HG03571 (cell line): ENCODE data around the gene CCDC71.

ENCODE experiments used
- ATAC-seq: cut with Tn5 transposase; IDR thresholded peaks from one replicate; pipeline ENCODE4 v1.9.1; 2021; ENCODE audit not compliant: unreplicated experiment

Gene CCDC71

DNA sequence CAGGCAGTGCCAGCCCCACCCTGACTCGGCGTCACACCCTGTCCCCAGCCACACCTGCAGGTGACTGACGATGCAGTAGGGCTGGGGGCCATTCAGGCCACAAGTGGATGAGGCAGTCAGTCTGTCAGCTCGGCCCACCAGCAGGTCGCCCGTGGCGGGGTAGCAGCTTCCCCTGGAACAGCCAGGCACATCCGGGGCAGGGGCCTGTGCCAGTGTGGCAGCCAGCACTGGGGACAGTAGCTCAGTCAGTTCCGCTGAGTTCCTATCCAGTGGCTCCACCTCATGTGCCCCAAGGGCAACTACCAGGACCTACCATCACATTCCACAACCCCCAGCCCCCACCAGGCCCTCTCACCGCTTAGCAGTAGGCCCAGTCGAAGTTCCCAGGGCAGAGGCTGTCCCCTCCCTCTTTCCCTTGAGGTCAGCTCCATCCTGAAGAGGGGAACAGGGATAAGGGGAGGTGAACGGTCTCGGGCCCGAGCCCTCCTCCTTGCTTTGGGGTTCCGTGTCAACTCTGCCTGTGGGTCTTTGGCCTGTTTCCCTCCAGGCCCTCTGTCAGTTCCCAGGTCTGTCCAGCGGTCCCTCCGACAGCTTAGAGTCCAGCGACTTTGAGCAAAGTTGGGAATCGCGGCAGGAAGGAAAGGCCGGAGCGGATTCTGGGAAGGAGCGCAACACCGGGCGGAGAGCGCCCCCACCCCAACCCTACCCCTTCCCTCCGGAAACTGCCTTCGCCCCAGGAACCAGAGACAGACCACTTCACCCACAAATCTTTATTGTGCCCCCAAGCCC, 33.5 kb downstream of the CCDC71 start, which contains the start of gene LAMB2:
Gene LAMB2, minus strand, starts transcription at position 614 of the 789 bp plus-strand sequence. Its CDS starts 183 bp downstream, at position 431.
- ATAC-seq: no peak

DNA sequence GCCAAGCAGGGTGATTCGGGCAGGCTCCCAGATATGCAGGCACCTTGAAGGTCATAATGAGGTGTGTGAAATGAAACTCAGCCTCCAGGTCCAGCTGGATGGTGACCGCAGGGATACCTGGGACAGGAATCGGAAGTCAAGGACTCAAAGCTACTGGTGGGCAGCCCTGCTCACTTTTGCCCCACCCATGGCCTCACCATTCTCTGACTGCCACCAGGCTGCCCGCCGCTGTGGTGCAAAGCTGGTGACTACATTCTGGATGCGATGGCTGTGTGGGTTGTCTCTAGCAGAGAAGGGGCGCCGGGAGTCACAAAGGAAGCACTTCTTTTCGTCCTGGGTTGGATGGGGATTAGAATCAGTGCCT, 34.1 kb downstream of the CCDC71 start:
- ATAC-seq: no peak

DNA sequence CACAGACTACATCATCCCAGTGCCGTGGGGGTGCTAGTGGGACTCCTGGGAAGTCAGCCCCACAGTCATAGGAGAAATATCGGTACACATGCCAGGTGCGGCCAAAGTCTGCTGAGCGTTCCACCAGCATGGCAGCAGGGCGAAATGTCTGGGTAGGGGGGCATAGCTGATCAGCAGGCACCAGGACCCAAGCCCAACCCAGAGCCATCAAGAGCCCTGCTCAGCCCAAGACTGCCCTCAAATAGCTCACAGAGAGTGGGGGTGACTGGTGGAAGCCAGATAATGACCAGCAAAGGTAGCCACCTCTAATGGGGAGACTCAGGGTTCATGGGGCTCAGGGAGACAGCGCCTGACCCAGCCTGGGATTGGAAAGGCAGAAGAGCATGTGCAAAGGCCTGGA, 34.6 kb downstream of the CCDC71 start:
- ATAC-seq: no peak

DNA sequence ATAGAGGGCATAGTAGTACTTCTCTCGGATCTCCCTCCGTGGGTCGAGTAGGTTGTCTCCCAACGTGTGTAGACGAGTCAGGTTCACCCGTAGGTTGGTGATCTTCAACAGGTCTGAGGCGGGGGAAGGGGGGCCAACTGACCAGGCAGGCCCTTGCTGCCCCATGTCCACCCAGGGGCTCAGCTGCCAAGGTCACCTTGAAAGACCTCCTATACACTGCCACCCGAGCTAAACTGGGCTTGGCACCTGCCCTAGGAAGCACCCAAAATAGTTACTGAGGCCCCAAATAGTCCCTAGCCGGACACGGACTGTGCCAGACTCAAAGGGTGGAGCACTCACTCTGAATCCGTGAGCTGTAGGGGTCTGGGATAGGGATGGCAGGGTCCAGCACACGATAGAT, 35.1 kb downstream of the CCDC71 start:
- ATAC-seq: no peak

DNA sequence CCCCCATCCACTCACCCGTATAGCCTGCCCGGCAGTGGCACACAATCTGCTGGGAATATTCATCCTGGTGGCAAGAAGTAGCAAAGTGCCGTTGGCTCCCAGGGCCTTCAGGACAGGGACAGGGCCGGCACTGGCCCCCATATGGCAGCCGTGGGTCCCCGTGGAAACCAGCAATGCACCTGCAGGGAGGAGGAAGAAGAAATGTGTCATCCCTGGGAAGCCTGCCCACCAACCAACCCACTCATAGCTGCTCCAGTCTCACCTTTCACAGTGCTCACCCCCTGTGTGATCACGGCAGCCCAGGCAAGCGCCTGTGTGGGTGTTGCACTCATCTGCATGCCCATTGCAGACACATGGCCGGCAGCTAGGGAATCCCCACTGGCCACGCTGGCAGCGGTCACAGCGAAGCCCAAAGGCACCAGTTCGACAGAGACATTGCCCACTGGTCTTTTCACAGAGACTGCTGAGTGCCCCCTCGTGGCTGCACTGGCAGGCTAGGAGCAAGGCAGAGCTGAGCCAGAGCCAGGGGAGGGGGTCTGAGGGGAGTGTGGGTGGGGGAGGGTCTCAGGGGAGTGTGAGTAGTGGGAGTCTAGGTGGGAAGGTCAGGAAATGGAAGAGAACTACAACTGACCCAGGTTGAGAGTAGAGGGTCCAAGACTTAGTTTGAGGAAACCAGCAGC, 41.0 kb downstream of the CCDC71 start:
- no peak for ATAC-seq

DNA sequence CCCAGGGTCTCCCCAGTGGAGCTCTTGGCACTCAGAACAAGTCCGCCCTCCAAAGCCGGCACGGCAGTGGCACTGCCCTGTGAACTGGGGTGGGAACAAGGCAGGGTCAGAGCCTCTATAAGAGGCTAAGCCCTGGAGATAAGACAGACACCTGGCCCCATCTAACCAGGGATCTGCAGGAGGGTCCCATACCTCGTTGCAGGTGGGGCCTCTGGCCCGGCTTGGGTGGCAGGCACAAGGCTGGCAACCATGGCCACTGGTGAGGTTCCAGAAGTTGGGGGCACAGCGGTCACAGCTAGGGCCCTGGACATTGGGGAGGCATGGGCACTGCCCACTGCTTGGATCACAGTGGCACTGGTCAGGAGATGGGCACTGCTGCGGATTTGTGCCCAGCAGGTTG, 41.9 kb downstream of the CCDC71 start:
- ATAC-seq: no peak

DNA sequence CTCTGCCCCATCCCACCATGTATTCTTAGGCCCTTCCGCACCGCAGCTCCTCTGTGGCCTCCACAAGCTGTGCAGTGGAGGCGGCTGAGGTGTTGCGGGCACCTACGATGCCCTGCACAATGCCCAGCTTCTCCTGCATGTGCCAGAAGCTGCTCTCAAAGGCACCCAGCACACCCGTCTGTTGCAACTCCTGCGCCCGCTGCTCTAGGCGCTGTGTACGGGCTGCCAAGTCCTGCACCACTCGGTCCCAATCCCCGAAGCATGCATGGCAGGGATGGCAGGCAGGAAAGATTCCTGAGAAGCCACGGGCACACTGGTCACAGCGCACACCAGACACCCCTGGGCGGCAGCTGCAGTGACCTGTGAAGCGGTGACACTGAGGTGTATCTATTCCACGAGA, 42.4 kb downstream of the CCDC71 start:
- ATAC-seq: no peak

DNA sequence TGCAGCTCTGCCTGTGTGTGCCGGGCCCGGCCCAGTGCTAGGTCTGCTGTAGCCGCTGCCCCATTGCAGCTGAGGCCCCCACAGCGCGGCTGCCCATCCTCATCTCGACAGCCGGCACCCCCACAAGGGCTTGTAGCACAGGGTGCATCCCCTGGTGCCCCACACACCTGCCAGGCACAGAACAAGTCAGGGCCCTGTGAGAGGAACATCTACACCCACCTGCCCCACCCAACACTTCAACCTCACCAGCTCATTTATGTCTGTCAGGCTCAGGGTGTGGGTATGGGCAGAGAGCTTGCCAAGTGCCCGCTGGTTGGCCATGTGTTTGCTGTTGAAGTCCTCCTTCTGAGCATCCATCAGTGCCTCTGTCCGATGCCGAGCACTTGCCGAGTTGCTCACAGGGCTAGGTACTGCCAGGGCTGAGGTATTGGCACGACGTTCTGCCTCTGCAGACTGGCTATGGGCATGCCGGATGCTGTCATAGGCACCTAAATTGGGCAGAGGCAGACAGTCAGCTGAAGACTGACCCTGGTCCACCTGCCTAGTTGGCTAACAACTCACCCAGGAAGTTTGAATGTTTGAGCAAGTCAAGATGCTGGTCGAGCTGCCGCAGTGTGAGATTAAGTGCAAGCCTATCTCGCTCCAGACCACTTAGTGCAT, 43.1 kb downstream of the CCDC71 start:
- no peak for ATAC-seq

DNA sequence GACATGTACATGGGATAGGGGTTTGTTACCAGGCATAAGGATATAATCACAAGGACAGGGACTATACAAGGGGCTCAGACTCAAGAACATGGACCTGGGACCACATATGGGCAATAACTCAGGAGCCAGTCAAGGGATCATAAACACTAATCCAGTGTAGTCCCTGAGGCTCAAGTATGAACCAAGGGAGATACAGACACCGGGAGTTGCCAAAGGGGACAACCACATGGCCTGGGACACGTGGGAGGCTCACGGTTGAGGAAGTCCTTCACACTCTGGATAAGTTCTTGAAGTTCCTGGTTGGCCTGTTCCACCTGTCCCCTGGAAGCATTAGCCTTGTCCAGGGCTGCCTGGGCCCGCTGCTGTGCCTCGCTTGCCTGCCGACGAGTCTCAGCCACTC, 43.7 kb downstream of the CCDC71 start:
- no peak for ATAC-seq

DNA sequence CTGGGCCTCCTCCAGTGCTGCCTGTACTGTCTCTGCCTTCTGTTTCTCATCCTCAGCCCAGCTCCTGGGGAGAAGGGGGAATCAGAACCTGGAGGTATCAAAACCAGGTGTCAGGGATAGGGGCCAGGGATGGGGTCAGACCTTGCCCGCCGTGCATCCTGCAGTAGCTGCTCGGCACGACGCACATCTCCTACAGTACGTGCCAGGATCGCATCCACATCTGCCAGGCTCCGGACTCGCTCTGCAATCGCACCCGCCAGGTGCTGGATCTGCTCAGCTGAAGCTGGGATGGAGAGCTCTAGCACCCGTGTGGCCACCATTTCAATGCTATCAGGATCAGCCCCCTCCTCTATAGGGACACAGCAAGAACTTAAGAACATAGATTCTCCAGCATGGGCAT, 44.1 kb downstream of the CCDC71 start:
- ATAC-seq: no peak

DNA sequence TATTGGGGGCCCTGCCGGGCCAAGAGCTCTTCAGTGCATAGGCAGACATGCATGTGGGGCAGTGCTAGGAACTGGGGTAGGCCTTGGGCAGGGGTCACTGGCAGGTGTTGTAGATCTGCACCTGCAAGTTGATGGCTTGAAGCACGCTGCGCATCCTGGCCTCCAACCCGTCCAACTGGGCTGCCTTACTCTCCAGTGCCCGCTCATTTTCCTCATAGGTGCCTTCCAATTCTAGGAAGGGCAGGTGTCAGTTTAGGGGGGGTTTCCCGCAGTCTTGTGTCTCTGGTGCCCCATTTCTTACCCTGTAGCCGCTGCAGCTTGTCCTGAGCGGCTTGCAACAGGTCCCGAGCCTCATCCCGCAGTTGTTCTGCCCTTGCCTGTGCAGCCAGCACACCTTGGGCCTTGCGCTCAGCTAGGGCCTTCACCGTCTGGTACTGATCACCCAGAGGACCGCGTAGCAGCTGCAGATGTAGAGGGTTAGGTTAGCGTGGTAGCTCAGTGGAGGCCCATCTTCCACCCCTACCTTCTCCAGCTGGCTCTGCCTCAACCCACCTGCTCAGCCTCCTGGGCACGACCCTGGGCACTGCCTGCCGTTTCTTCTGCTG, 44.9 kb downstream of the CCDC71 start:
- no peak for ATAC-seq

DNA sequence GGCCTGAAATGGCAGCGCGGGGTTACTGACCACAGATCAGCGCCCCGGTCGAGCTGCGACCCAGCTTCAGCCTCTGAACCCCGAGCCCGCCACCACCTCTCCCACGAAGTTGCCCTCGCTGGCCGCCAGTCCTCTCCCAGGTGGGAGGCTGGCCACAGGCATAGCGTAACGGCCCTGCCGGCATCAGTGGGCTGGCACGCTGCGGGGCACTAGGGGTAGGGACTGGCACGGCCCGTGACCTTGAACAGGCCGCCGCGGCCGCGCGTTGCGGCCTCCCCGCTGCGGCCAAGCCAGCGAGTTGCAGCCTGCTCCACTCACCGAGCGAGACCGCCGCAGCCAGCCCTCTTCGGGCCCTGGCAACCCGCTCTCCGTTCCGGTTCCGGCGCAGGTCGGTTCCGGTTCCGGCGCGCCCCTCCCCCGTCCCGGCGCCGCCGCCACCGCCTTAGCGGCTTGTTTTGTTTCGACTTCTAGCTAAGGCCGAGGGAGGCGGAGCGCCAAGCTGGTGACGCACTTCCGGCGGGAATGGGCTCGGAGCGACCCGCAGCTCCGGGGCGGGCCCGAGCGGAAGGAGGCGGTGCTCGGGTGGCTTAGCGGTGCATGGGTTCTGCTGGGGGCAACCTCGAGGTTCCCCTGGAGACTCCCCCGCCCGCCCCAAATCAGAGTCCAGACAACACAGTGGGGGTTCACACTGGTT, 45.5 kb downstream of the CCDC71 start, which contains the start of gene USP19:
Gene USP19, minus strand, starts transcription at position 386 of the 694 bp plus-strand sequence. CDS start 1,678 bp downstream, outside the sequence.
- ATAC-seq: peak; percentile 83

DNA sequence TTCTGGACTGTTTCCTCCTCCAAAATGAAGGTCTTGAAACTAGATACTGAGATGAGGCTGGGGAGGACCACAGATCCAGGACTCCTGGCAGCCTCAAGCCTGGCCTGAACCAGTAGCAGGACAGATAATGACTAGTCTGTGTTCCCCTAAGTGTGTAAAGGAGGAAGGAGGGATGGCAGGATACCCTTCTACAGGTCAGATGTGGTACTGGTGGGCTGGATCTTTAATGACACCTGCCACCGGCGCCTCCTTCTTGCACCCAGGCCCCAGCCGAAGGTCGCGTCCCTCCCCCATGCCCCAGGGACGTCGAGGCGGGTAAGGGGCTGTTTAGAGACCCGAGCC, 46.1 kb downstream of the CCDC71 start:
- ATAC-seq: no peak

DNA sequence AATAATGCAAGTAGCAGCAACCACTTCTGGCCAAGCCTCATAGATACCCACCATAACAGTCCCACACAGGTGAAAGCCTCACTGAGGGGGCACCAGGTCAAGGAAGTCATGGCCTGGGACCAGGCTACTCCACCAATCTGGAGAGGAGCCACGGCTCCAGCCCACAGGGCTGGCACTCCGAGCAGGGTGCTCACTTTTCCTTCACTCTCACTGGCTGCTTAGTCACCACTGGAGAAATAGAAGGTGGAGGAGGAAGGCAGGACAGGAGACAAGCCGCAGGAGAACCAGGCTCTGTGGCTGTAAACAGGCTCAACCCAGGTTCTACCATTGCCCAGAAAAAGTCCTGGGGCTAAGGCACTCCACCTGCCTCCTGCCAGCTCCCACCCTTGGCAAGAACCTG, 46.7 kb downstream of the CCDC71 start:
- ATAC-seq: no peak

DNA sequence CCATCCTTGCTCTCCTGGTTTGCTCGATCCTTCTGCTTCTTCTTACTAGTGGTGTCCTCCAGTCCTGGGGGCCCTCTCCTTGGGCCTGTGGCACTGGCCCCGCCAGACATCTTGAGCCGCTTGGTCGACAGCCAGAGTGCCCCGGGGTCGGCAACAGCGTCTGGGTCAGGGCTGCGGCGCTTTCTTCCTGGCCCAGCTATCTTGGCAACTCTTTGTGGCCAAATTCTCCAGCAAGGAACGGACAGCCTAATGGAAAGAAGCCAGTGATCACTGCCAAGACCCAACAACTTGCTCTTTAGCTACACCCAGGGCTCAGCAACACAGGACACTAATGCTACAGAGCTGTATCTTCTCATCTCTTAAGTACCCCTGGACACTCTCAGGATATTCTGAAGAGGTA, 47.1 kb downstream of the CCDC71 start:
- ATAC-seq: no peak
